ENCODE measurements around the gene UBASH3B.
A peak's percentile ranks its signal among the peaks of the same experiment; 100 is the strongest.

The UBASH3B gene

GRCh38 chr11:122678406-122678805 lies 22.9 kb downstream of the UBASH3B start:
- no peak for DNase-seq
- no peaks in the 10 kb centered on the region for H3K9me3 Mint-ChIP-seq
- H3K36me3 Mint-ChIP-seq (ENCODE audit: low read depth), result no peaks in the 10 kb centered on the region
- H3K27ac Mint-ChIP-seq, result no peak overlapping the region
- no peak overlapping the region for H3K4me3 Mint-ChIP-seq
- H3K4me1 Mint-ChIP-seq (ENCODE audit: low read depth), result peaks cover 63% of the 10 kb centered on the region
- no peaks in the 10 kb centered on the region for H3K27me3 Mint-ChIP-seq

- no peak for DNase-seq
- H3K4me1 Mint-ChIP-seq (ENCODE audit: low read depth), result peaks cover 64% of the 10 kb centered on the region
- no peaks in the 10 kb centered on the region for H3K36me3 Mint-ChIP-seq (ENCODE audit: low read depth)
- H3K27me3 Mint-ChIP-seq, result no peaks in the 10 kb centered on the region
- H3K4me3 Mint-ChIP-seq, result no peak overlapping the region
- H3K27ac Mint-ChIP-seq, result no peak overlapping the region
- no peaks in the 10 kb centered on the region for H3K9me3 Mint-ChIP-seq
Measured at GRCh38 chr11:122679466-122679865, 23.9 kb downstream of the UBASH3B start.

- Mint-ChIP-seq H3K4me3 (no peak overlapping the region), H3K4me1 (ENCODE audit: low read depth) (peaks cover 59% of the 10 kb centered on the region), H3K27me3 (no peaks in the 10 kb centered on the region), H3K9me3 (no peaks in the 10 kb centered on the region), H3K27ac (no peak overlapping the region), H3K36me3 (ENCODE audit: low read depth) (no peaks in the 10 kb centered on the region)
- no peak for DNase-seq
Measured at GRCh38 chr11:122681070-122681469, 25.5 kb downstream of the UBASH3B start.

GRCh38 chr11:122681735-122682134 lies 26.2 kb downstream of the UBASH3B start:
- no peak for DNase-seq
- H3K27ac Mint-ChIP-seq, result no peak overlapping the region
- peaks cover 2% of the 10 kb centered on the region for H3K36me3 Mint-ChIP-seq (ENCODE audit: low read depth)
- no peak overlapping the region for H3K4me3 Mint-ChIP-seq
- H3K4me1 Mint-ChIP-seq (ENCODE audit: low read depth), result peaks cover 61% of the 10 kb centered on the region
- no peaks in the 10 kb centered on the region for H3K27me3 Mint-ChIP-seq
- H3K9me3 Mint-ChIP-seq, result no peaks in the 10 kb centered on the region

- no peak for DNase-seq
- Mint-ChIP-seq H3K4me3 (no peak overlapping the region), H3K4me1 (ENCODE audit: low read depth) (peaks cover 60% of the 10 kb centered on the region), H3K27ac (no peak overlapping the region), H3K9me3 (no peaks in the 10 kb centered on the region), H3K27me3 (no peaks in the 10 kb centered on the region), H3K36me3 (ENCODE audit: low read depth) (peaks cover 2% of the 10 kb centered on the region)
Measured at GRCh38 chr11:122682464-122682863, 26.9 kb downstream of the UBASH3B start.

GRCh38 chr11:122685041-122685440 lies 29.5 kb downstream of the UBASH3B start:
- Mint-ChIP-seq H3K36me3 (ENCODE audit: low read depth) (peaks cover 2% of the 10 kb centered on the region), H3K27me3 (no peaks in the 10 kb centered on the region), H3K9me3 (no peaks in the 10 kb centered on the region), H3K4me1 (ENCODE audit: low read depth) (peaks cover 65% of the 10 kb centered on the region), H3K27ac (no peak overlapping the region), H3K4me3 (no peak overlapping the region)
- no peak for DNase-seq

GRCh38 chr11:122686111-122686510 lies 30.6 kb downstream of the UBASH3B start:
- Mint-ChIP-seq H3K9me3 (no peaks in the 10 kb centered on the region), H3K27me3 (no peaks in the 10 kb centered on the region), H3K4me3 (no peak overlapping the region), H3K27ac (peak overlapping the region; percentile 86), H3K36me3 (ENCODE audit: low read depth) (peaks cover 2% of the 10 kb centered on the region), H3K4me1 (ENCODE audit: low read depth) (peaks cover 70% of the 10 kb centered on the region)
- DNase-seq, result no peak

- H3K27ac Mint-ChIP-seq, result peak overlapping the region; percentile 92
- H3K27me3 Mint-ChIP-seq, result no peaks in the 10 kb centered on the region
- H3K9me3 Mint-ChIP-seq, result no peaks in the 10 kb centered on the region
- peaks cover 81% of the 10 kb centered on the region for H3K4me1 Mint-ChIP-seq (ENCODE audit: low read depth)
- H3K36me3 Mint-ChIP-seq (ENCODE audit: low read depth), result peaks cover 10% of the 10 kb centered on the region
- DNase-seq, result no peak
- peak overlapping the region; percentile 59 for H3K4me3 Mint-ChIP-seq
Measured at GRCh38 chr11:122690384-122690783, 34.9 kb downstream of the UBASH3B start.

- Mint-ChIP-seq H3K27ac (peak overlapping the region; percentile 92), H3K27me3 (no peaks in the 10 kb centered on the region), H3K9me3 (no peaks in the 10 kb centered on the region), H3K36me3 (ENCODE audit: low read depth) (peaks cover 10% of the 10 kb centered on the region), H3K4me3 (peak overlapping the region; percentile 59), H3K4me1 (ENCODE audit: low read depth) (peaks cover 83% of the 10 kb centered on the region)
- DNase-seq, result no peak
Measured at GRCh38 chr11:122690801-122691548, 35.5 kb downstream of the UBASH3B start.

GRCh38 chr11:122691549-122692150 lies 36.1 kb downstream of the UBASH3B start:
- DNase-seq, result no peak
- no peaks in the 10 kb centered on the region for H3K27me3 Mint-ChIP-seq
- H3K4me1 Mint-ChIP-seq (ENCODE audit: low read depth), result peaks cover 83% of the 10 kb centered on the region
- peak overlapping the region; percentile 59 for H3K4me3 Mint-ChIP-seq
- peaks cover 8% of the 10 kb centered on the region for H3K36me3 Mint-ChIP-seq (ENCODE audit: low read depth)
- peak overlapping the region; percentile 92 for H3K27ac Mint-ChIP-seq
- H3K9me3 Mint-ChIP-seq, result no peaks in the 10 kb centered on the region

- Mint-ChIP-seq H3K4me1 (ENCODE audit: low read depth) (peaks cover 84% of the 10 kb centered on the region), H3K36me3 (ENCODE audit: low read depth) (peaks cover 8% of the 10 kb centered on the region), H3K9me3 (no peaks in the 10 kb centered on the region), H3K27me3 (no peaks in the 10 kb centered on the region), H3K27ac (peak overlapping the region; percentile 35), H3K4me3 (no peak overlapping the region)
- DNase-seq, result no peak
Measured at GRCh38 chr11:122692444-122692843, 36.9 kb downstream of the UBASH3B start.

- Mint-ChIP-seq H3K9me3 (no peaks in the 10 kb centered on the region), H3K36me3 (ENCODE audit: low read depth) (peaks cover 12% of the 10 kb centered on the region), H3K4me1 (ENCODE audit: low read depth) (peaks cover 93% of the 10 kb centered on the region), H3K4me3 (no peak overlapping the region), H3K27ac (no peak overlapping the region), H3K27me3 (no peaks in the 10 kb centered on the region)
- DNase-seq, result no peak
Measured at GRCh38 chr11:122695076-122695615, 39.6 kb downstream of the UBASH3B start.

- peak; percentile 76 for DNase-seq
- H3K4me1 Mint-ChIP-seq (ENCODE audit: low read depth), result peaks cover 92% of the 10 kb centered on the region
- H3K4me3 Mint-ChIP-seq, result peak overlapping the region; percentile 65
- H3K27ac Mint-ChIP-seq, result peak overlapping the region; percentile 86
- no peaks in the 10 kb centered on the region for H3K27me3 Mint-ChIP-seq
- H3K36me3 Mint-ChIP-seq (ENCODE audit: low read depth), result peaks cover 12% of the 10 kb centered on the region
- H3K9me3 Mint-ChIP-seq, result no peaks in the 10 kb centered on the region
Measured at GRCh38 chr11:122696662-122697061, 41.1 kb downstream of the UBASH3B start.

- DNase-seq, result no peak
- Mint-ChIP-seq H3K4me1 (ENCODE audit: low read depth) (peaks cover 89% of the 10 kb centered on the region), H3K4me3 (peak overlapping the region; percentile 65), H3K27me3 (no peaks in the 10 kb centered on the region), H3K9me3 (no peaks in the 10 kb centered on the region), H3K36me3 (ENCODE audit: low read depth) (peaks cover 18% of the 10 kb centered on the region), H3K27ac (peak overlapping the region; percentile 86)
Measured at GRCh38 chr11:122697636-122698167, 42.2 kb downstream of the UBASH3B start.

- H3K27ac Mint-ChIP-seq, result peak overlapping the region; percentile 86
Measured at GRCh38 chr11:122698392-122698791, 42.9 kb downstream of the UBASH3B start.

More at GRCh38 chr11:122698392-122698791, 42.9 kb downstream of the UBASH3B start:
- Mint-ChIP-seq H3K27me3 (no peaks in the 10 kb centered on the region), H3K4me1 (ENCODE audit: low read depth) (peaks cover 86% of the 10 kb centered on the region), H3K4me3 (no peak overlapping the region), H3K36me3 (ENCODE audit: low read depth) (peaks cover 18% of the 10 kb centered on the region), H3K9me3 (no peaks in the 10 kb centered on the region)
- no peak for DNase-seq
